ENCODE results near the gene TCOF1. TPM values are rescaled to one million over a fixed set of nuclear protein-coding genes. Genes with fewer than 3 reads are reported as not detected.

The TCOF1 gene
- 10 to 100 TPM in 2 of 6 donors, 1 to 10 TPM in 4; 5.1 to 31.2 (median 9.3) TPM for polyA plus RNA-seq (ENCODE audit: low read depth in 6 of 6)

- H3K4me1 Mint-ChIP-seq: peaks cover 34 to 55% (median 46%) of the 10 kb centered on the region in 3 donors
Measured at GRCh38 chr5:150357326-150358260, at the start of gene TCOF1. TSS of gene TCOF1 (plus strand) at chr5:150357697. CDS start at chr5:150357747, 50 bp downstream.

GRCh38 chr5:150309101-150309885 lies 48.2 kb upstream of the TCOF1 start:
- no peaks in the 10 kb centered on the region for H3K9me3 Mint-ChIP-seq
- no peaks in the 10 kb centered on the region for H3K36me3 Mint-ChIP-seq
- no peak overlapping the region for H3K4me3 Mint-ChIP-seq
- no peaks in the 10 kb centered on the region for H3K4me1 Mint-ChIP-seq
- peaks cover 21 to 32% (median 30%) of the 10 kb centered on the region in 3 donors for H3K27me3 Mint-ChIP-seq
- H3K27ac Mint-ChIP-seq: no peak overlapping the region
- DNase-seq: no peak
- ATAC-seq (ENCODE audit: low read depth in 2 of 2): no peak

More at GRCh38 chr5:150357326-150358260, at the start of gene TCOF1:
- H3K4me3 Mint-ChIP-seq: peak within 1 kb of the TSS; percentile 80 to 95 (median 88)
- no peaks in the 10 kb centered on the region for H3K9me3 Mint-ChIP-seq
- H3K27ac Mint-ChIP-seq: peak within 1 kb of the TSS; percentile 67 to 91 (median 76)
- peaks cover 10 to 14% of the 10 kb centered on the region in 2 donors for H3K36me3 Mint-ChIP-seq
- peak; percentile 92 to 96 for ATAC-seq (ENCODE audit: low read depth in 2 of 2)
- peak; percentile 98 for DNase-seq
- H3K27me3 Mint-ChIP-seq: no peaks in the 10 kb centered on the region

GRCh38 chr5:150309886-150310239 lies 47.6 kb upstream of the TCOF1 start:
- H3K4me1 Mint-ChIP-seq: no peaks in the 10 kb centered on the region
- H3K4me3 Mint-ChIP-seq: no peak overlapping the region
- H3K9me3 Mint-ChIP-seq: no peaks in the 10 kb centered on the region
- ATAC-seq (ENCODE audit: low read depth in 2 of 2): no peak
- H3K27me3 Mint-ChIP-seq: peaks cover 23 to 30% (median 28%) of the 10 kb centered on the region in 3 donors
- no peaks in the 10 kb centered on the region for H3K36me3 Mint-ChIP-seq
- no peak for DNase-seq
- no peak overlapping the region for H3K27ac Mint-ChIP-seq

- DNase-seq: no peak
- Mint-ChIP-seq H3K36me3 (no peaks in the 10 kb centered on the region), H3K27me3 (peaks cover 23 to 26% (median 25%) of the 10 kb centered on the region in 3 donors), H3K4me1 (no peaks in the 10 kb centered on the region), H3K4me3 (no peak overlapping the region), H3K27ac (no peak overlapping the region), H3K9me3 (no peaks in the 10 kb centered on the region)
- no peak for ATAC-seq (ENCODE audit: low read depth in 2 of 2)
Measured at GRCh38 chr5:150310246-150310645, 47.3 kb upstream of the TCOF1 start.

- Mint-ChIP-seq H3K4me3 (no peak overlapping the region), H3K27me3 (peaks cover 18 to 20% (median 18%) of the 10 kb centered on the region in 3 donors), H3K9me3 (no peaks in the 10 kb centered on the region), H3K4me1 (no peaks in the 10 kb centered on the region), H3K27ac (no peak overlapping the region), H3K36me3 (no peaks in the 10 kb centered on the region)
- DNase-seq: no peak
- no peak for ATAC-seq (ENCODE audit: low read depth in 2 of 2)
Measured at GRCh38 chr5:150311015-150311692, 46.3 kb upstream of the TCOF1 start.

GRCh38 chr5:150312518-150312917 lies 45.0 kb upstream of the TCOF1 start:
- ATAC-seq (ENCODE audit: low read depth in 2 of 2): no peak
- Mint-ChIP-seq H3K4me1 (no peaks in the 10 kb centered on the region), H3K36me3 (no peaks in the 10 kb centered on the region)

GRCh38 chr5:150313501-150313900 lies 44.0 kb upstream of the TCOF1 start:
- H3K27ac Mint-ChIP-seq: no peak overlapping the region
- ATAC-seq (ENCODE audit: low read depth in 2 of 2) (no peak), DNase-seq (no peak)
- H3K4me3 Mint-ChIP-seq: no peak overlapping the region
- no peaks in the 10 kb centered on the region for H3K9me3 Mint-ChIP-seq
- H3K27me3 Mint-ChIP-seq: peaks cover 16 to 19% (median 17%) of the 10 kb centered on the region in 3 donors
- H3K36me3 Mint-ChIP-seq: no peaks in the 10 kb centered on the region
- no peaks in the 10 kb centered on the region for H3K4me1 Mint-ChIP-seq

More at GRCh38 chr5:150312518-150312917, 45.0 kb upstream of the TCOF1 start:
- Mint-ChIP-seq H3K9me3 (no peaks in the 10 kb centered on the region), H3K27ac (peak overlapping the region in 1 of 6 donors; percentile 64), H3K4me3 (no peak overlapping the region), H3K27me3 (peaks cover 9 to 20% (median 11%) of the 10 kb centered on the region in 3 donors)
- no peak for DNase-seq

GRCh38 chr5:150313921-150314716 lies 43.4 kb upstream of the TCOF1 start:
- no peaks in the 10 kb centered on the region for H3K36me3 Mint-ChIP-seq
- H3K27me3 Mint-ChIP-seq: peaks cover 17 to 23% (median 19%) of the 10 kb centered on the region in 3 donors
- no peak overlapping the region for H3K27ac Mint-ChIP-seq
- H3K4me3 Mint-ChIP-seq: no peak overlapping the region
- ATAC-seq (ENCODE audit: low read depth in 2 of 2) (no peak), DNase-seq (no peak)
- no peaks in the 10 kb centered on the region for H3K4me1 Mint-ChIP-seq
- H3K9me3 Mint-ChIP-seq: no peaks in the 10 kb centered on the region

GRCh38 chr5:150315245-150315644 lies 42.3 kb upstream of the TCOF1 start:
- no peaks in the 10 kb centered on the region for H3K4me1 Mint-ChIP-seq
- H3K27ac Mint-ChIP-seq: no peak overlapping the region
- peaks cover 13 to 17% (median 15%) of the 10 kb centered on the region in 3 donors for H3K27me3 Mint-ChIP-seq
- ATAC-seq (ENCODE audit: low read depth in 2 of 2): no peak
- H3K4me3 Mint-ChIP-seq: no peak overlapping the region
- no peaks in the 10 kb centered on the region for H3K36me3 Mint-ChIP-seq
- no peaks in the 10 kb centered on the region for H3K9me3 Mint-ChIP-seq
- no peak for DNase-seq

- ATAC-seq (ENCODE audit: low read depth in 2 of 2): no peak
- H3K36me3 Mint-ChIP-seq: no peaks in the 10 kb centered on the region
Measured at GRCh38 chr5:150316320-150316719, 41.2 kb upstream of the TCOF1 start.

GRCh38 chr5:150317048-150318003 lies 40.2 kb upstream of the TCOF1 start:
- H3K36me3 Mint-ChIP-seq: no peaks in the 10 kb centered on the region
- H3K27me3 Mint-ChIP-seq: peaks cover 8 to 13% (median 12%) of the 10 kb centered on the region in 3 donors
- ATAC-seq (ENCODE audit: low read depth in 2 of 2): no peak
- no peaks in the 10 kb centered on the region for H3K9me3 Mint-ChIP-seq
- H3K4me1 Mint-ChIP-seq: no peaks in the 10 kb centered on the region
- H3K27ac Mint-ChIP-seq: no peak overlapping the region
- no peak for DNase-seq
- no peak overlapping the region for H3K4me3 Mint-ChIP-seq

More at GRCh38 chr5:150316320-150316719, 41.2 kb upstream of the TCOF1 start:
- no peak overlapping the region for H3K27ac Mint-ChIP-seq
- H3K27me3 Mint-ChIP-seq: peaks cover 9 to 14% (median 12%) of the 10 kb centered on the region in 3 donors
- H3K4me3 Mint-ChIP-seq: no peak overlapping the region
- no peaks in the 10 kb centered on the region for H3K4me1 Mint-ChIP-seq
- no peaks in the 10 kb centered on the region for H3K9me3 Mint-ChIP-seq
- DNase-seq: no peak
